ENCODE data around the gene ACBD6. TPM values are rescaled to one million over a fixed set of nuclear protein-coding genes. Genes with fewer than 3 reads are reported as not detected.

Gene ACBD6
- total RNA-seq, 2 donors from 2014 or later, result 44.0 to 53.5 TPM

- ATAC-seq (ENCODE audit: insufficient number of reproducible peaks, low FRiP score, low read depth), result no peak
- Histone ChIP-seq H3K4me3 (no peak overlapping the region), H3K36me3 (no peaks in the 10 kb centered on the region)
These were observed 235.2 kb downstream of the ACBD6 start for GRCh38 chr1:180267211-180267561.

GRCh38 chr1:180266275-180267210 is 235.8 kb downstream of the ACBD6 start:
- ATAC-seq (ENCODE audit: insufficient number of reproducible peaks, low FRiP score, low read depth) (no peak), DNase-seq (ENCODE audit: low spot score) (no peak)
- no peaks in the 10 kb centered on the region for H3K36me3 ChIP-seq
- H3K27ac ChIP-seq, result no peak overlapping the region
- H3K4me3 ChIP-seq, result no peak overlapping the region
- H3K4me1 ChIP-seq (ENCODE audit: control insufficient read depth in 1 of 2, low read depth in 2 of 2), result peaks cover 0 to 9% of the 10 kb centered on the region in 2 donors
- H3K27me3 ChIP-seq (replicated peaks; ENCODE audit: insufficient read depth), result no peaks in the 10 kb centered on the region
- no peaks in the 10 kb centered on the region for H3K9me3 ChIP-seq
- TF ChIP-seq, protein P1, sequence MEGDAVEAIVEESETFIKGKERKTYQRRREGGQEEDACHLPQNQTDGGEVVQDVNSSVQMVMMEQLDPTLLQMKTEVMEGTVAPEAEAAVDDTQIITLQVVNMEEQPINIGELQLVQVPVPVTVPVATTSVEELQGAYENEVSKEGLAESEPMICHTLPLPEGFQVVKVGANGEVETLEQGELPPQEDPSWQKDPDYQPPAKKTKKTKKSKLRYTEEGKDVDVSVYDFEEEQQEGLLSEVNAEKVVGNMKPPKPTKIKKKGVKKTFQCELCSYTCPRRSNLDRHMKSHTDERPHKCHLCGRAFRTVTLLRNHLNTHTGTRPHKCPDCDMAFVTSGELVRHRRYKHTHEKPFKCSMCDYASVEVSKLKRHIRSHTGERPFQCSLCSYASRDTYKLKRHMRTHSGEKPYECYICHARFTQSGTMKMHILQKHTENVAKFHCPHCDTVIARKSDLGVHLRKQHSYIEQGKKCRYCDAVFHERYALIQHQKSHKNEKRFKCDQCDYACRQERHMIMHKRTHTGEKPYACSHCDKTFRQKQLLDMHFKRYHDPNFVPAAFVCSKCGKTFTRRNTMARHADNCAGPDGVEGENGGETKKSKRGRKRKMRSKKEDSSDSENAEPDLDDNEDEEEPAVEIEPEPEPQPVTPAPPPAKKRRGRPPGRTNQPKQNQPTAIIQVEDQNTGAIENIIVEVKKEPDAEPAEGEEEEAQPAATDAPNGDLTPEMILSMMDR (IDR thresholded peaks at IDR 0.05), result no peak

More at GRCh38 chr1:180267211-180267561, 235.2 kb downstream of the ACBD6 start:
- Histone ChIP-seq H3K9me3 (no peaks in the 10 kb centered on the region), H3K27me3 (replicated peaks; ENCODE audit: insufficient read depth) (no peaks in the 10 kb centered on the region), H3K4me1 (ENCODE audit: control insufficient read depth in 1 of 2, low read depth in 2 of 2) (peaks cover 0 to 9% of the 10 kb centered on the region in 2 donors), H3K27ac (no peak overlapping the region)
- TF ChIP-seq, protein P1 (IDR thresholded peaks at IDR 0.05), result no peak
- no peak for DNase-seq (ENCODE audit: low spot score)

- no peak for DNase-seq (ENCODE audit: low spot score)
- no peak for ATAC-seq (ENCODE audit: insufficient number of reproducible peaks, low FRiP score, low read depth)
- no peak overlapping the region for H3K27ac ChIP-seq
- TF ChIP-seq, protein P1 (IDR thresholded peaks at IDR 0.05), result no peak
- H3K27me3 ChIP-seq (replicated peaks; ENCODE audit: insufficient read depth), result no peaks in the 10 kb centered on the region
- H3K4me3 ChIP-seq, result no peak overlapping the region
- H3K36me3 ChIP-seq, result no peaks in the 10 kb centered on the region
- H3K4me1 ChIP-seq (ENCODE audit: control insufficient read depth in 1 of 2, low read depth in 2 of 2), result peaks cover 0 to 9% of the 10 kb centered on the region in 2 donors
- H3K9me3 ChIP-seq, result no peaks in the 10 kb centered on the region
These were observed 236.5 kb downstream of the ACBD6 start for GRCh38 chr1:180265871-180266270.

- Histone ChIP-seq H3K9me3 (no peaks in the 10 kb centered on the region), H3K36me3 (no peaks in the 10 kb centered on the region), H3K27me3 (replicated peaks; ENCODE audit: insufficient read depth) (no peaks in the 10 kb centered on the region), H3K4me1 (ENCODE audit: control insufficient read depth in 1 of 2, low read depth in 2 of 2) (peaks cover 0 to 9% of the 10 kb centered on the region in 2 donors), H3K27ac (no peak overlapping the region), H3K4me3 (no peak overlapping the region)
- ATAC-seq (ENCODE audit: insufficient number of reproducible peaks, low FRiP score, low read depth) (no peak), DNase-seq (ENCODE audit: low spot score) (no peak)
- TF ChIP-seq, protein P1 (IDR thresholded peaks at IDR 0.05), result no peak
These were observed 237.2 kb downstream of the ACBD6 start for GRCh38 chr1:180265201-180265600.

GRCh38 chr1:180264595-180264994 is 237.8 kb downstream of the ACBD6 start:
- Histone ChIP-seq H3K27ac (no peak overlapping the region), H3K36me3 (no peaks in the 10 kb centered on the region), H3K27me3 (replicated peaks; ENCODE audit: insufficient read depth) (no peaks in the 10 kb centered on the region), H3K4me3 (no peak overlapping the region), H3K4me1 (ENCODE audit: control insufficient read depth in 1 of 2, low read depth in 2 of 2) (peaks cover 0 to 9% of the 10 kb centered on the region in 2 donors), H3K9me3 (no peaks in the 10 kb centered on the region)
- no peak for ATAC-seq (ENCODE audit: insufficient number of reproducible peaks, low FRiP score, low read depth)
- TF ChIP-seq, protein P1 (IDR thresholded peaks at IDR 0.05), result no peak
- DNase-seq (ENCODE audit: low spot score), result no peak
